Cerebellar nuclear complex (tissue), 1 donor: Measurements from ENCODE around the gene FUT8.

ENCODE experiments used
- DNase-seq, 2 experiments: peaks; one replicate each; lab custom pipeline; 2025; lab: John Stamatoyannopoulos, UW

The FUT8 gene

GRCh38 chr14:65412032-65412846 is at the start of gene FUT8:
FUT8 (plus strand) TSS chr14:65412730; CDS start chr14:65561564, 148,834 bp downstream.
- DNase-seq: peak; percentile 45 to 74

GRCh38 chr14:65366802-65367565 is 45.5 kb upstream of the FUT8 start:
- no peak for DNase-seq

- DNase-seq: no peak
Measured at GRCh38 chr14:65369560-65369959, 43.0 kb upstream of the FUT8 start.

GRCh38 chr14:65370801-65371248 is 41.7 kb upstream of the FUT8 start:
- no peak for DNase-seq

GRCh38 chr14:65371784-65372183 is 40.7 kb upstream of the FUT8 start:
- no peak for DNase-seq

GRCh38 chr14:65373016-65373670 is 39.4 kb upstream of the FUT8 start:
- DNase-seq: no peak

- no peak for DNase-seq
Measured at GRCh38 chr14:65373671-65374039, 38.9 kb upstream of the FUT8 start.

- DNase-seq: no peak
Measured at GRCh38 chr14:65377576-65377975, 35.0 kb upstream of the FUT8 start.

- no peak for DNase-seq
Measured at GRCh38 chr14:65382586-65382985, 29.9 kb upstream of the FUT8 start.

GRCh38 chr14:65387171-65387570 is 25.4 kb upstream of the FUT8 start:
- DNase-seq: no peak

- DNase-seq: no peak
Measured at GRCh38 chr14:65387628-65388027, 24.9 kb upstream of the FUT8 start.

- DNase-seq: no peak
Measured at GRCh38 chr14:65392296-65392695, 20.2 kb upstream of the FUT8 start.

- DNase-seq: no peak
Measured at GRCh38 chr14:65396082-65396910, 16.2 kb upstream of the FUT8 start.

GRCh38 chr14:65403231-65403630 is 9.3 kb upstream of the FUT8 start:
- DNase-seq: no peak

- no peak for DNase-seq
Measured at GRCh38 chr14:65408113-65408512, 4.4 kb upstream of the FUT8 start.

GRCh38 chr14:65410640-65411039 is 1.9 kb upstream of the FUT8 start:
- DNase-seq: no peak

- peak; percentile 7 to 83 for DNase-seq
Measured at GRCh38 chr14:65411656-65412031, 886 bp upstream of the FUT8 start.

- DNase-seq: no peak
Measured at GRCh38 chr14:65412856-65413738, 567 bp downstream of the FUT8 start.

- DNase-seq: no peak
Measured at GRCh38 chr14:65413739-65414045, 1.2 kb downstream of the FUT8 start.

GRCh38 chr14:65414961-65415589 is 2.5 kb downstream of the FUT8 start:
- peak in 1 of 2 experiments; percentile 4 for DNase-seq
